Type B pancreatic cell (in vitro differentiated cells): ENCODE data around the gene ZP4. TPM values are rescaled to one million over a fixed set of nuclear protein-coding genes. Genes with fewer than 3 reads are reported as not detected.

ENCODE experiments used
- DNase-seq: peaks from one replicate; pipeline ENCODE4 v3.0.0; 2021; ENCODE audit warnings: mixed read lengths; ENCODE audit not compliant: unreplicated experiment; ENCODE audit errors: extremely low spot score
- H3K27ac Mint-ChIP-seq: 2 replicates; pipeline ENCODE4 v1.8.0; 2021; ENCODE audit warnings: mild to moderate bottlenecking, mixed read lengths
- H3K27me3 Mint-ChIP-seq: 2 replicates; pipeline ENCODE4 v1.8.0; 2021; ENCODE audit warnings: mixed read lengths
- H3K36me3 Mint-ChIP-seq: 2 replicates; pipeline ENCODE4 v1.8.0; 2021; ENCODE audit warnings: mixed read lengths
- H3K4me1 Mint-ChIP-seq: one replicate; pipeline ENCODE4 v1.8.0; 2021; ENCODE audit warnings: mixed read lengths; ENCODE audit not compliant: unreplicated experiment
- H3K4me3 Mint-ChIP-seq: 2 replicates; pipeline ENCODE4 v1.8.0; 2021; ENCODE audit warnings: mild to moderate bottlenecking, mixed read lengths
- H3K9me3 Mint-ChIP-seq: 2 replicates; pipeline ENCODE4 v1.8.0; 2021; ENCODE audit warnings: mixed read lengths
- CTCF ChIP-seq: fragments of 200-600 bp; sonication (generic); conservative IDR thresholded peaks from 2 replicates; pipeline ENCODE4 v1.5.0; 2021; ENCODE audit warnings: antibody characterized with exemption, mild to moderate bottlenecking
- total RNA-seq: library from RNA; stranded (reverse); gene quantifications from 2 replicates; pipeline ENCODE4 v1.2.1, GENCODE V29; 2021; ENCODE audit warnings: low replicate concordance

ZP4 gene
- total RNA-seq, 1 donor from 2014 or later: not detected

DNA sequence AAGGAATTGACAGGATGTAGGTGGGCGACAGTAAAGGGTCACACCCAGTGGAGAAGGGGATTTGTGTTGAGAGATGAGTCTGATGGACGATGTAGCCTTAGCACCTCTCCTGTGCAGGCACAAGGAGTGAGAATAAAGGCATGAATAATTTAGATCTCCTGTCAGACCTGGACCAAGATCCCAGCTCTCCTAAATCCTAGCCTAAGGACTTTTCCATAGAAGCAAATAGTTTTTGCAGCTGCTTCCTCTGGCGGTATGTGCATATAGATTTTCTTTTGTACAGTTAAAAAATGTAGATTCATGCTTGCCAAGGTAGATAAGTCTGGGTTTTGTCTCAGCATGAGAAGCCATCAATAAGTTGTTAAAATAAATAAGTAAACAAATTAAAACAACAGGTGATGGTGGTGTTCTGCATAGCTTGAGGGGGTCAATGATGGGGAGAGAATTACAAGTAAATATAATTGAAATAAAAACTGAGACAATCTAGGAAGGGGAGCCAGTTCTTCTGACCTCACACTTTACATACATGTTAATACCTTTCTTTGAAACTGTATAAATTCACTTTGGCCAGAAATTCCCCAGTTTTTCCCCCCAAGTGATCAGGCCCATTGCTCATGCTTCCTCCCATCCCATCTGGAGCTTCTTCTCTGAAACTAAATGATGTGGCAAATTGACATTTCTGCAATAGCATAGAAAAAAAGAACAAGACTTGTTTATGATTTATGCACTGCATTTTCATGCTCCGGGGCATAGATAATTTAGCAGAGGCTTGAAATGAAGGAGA is 12.4 kb upstream of the ZP4 start:
- H3K27me3 Mint-ChIP-seq: peaks cover 2% of the 10 kb centered on the region
- DNase-seq: no peak
- no peak for TF ChIP-seq CTCF
- no peaks in the 10 kb centered on the region for H3K36me3 Mint-ChIP-seq
- H3K4me1 Mint-ChIP-seq: peaks cover 6% of the 10 kb centered on the region
- no peak overlapping the region for H3K27ac Mint-ChIP-seq
- H3K9me3 Mint-ChIP-seq: no peaks in the 10 kb centered on the region
- H3K4me3 Mint-ChIP-seq: no peak overlapping the region

- peaks cover 6% of the 10 kb centered on the region for H3K4me1 Mint-ChIP-seq
- peak; percentile 72 for TF ChIP-seq CTCF
- no peaks in the 10 kb centered on the region for H3K36me3 Mint-ChIP-seq
- H3K27ac Mint-ChIP-seq: no peak overlapping the region
- H3K27me3 Mint-ChIP-seq: peaks cover 2% of the 10 kb centered on the region
- no peak overlapping the region for H3K4me3 Mint-ChIP-seq
- no peaks in the 10 kb centered on the region for H3K9me3 Mint-ChIP-seq
- DNase-seq: no peak
Observed at GRCh38 chr1:237901299-237901934, 10.7 kb upstream of the ZP4 start.

DNA sequence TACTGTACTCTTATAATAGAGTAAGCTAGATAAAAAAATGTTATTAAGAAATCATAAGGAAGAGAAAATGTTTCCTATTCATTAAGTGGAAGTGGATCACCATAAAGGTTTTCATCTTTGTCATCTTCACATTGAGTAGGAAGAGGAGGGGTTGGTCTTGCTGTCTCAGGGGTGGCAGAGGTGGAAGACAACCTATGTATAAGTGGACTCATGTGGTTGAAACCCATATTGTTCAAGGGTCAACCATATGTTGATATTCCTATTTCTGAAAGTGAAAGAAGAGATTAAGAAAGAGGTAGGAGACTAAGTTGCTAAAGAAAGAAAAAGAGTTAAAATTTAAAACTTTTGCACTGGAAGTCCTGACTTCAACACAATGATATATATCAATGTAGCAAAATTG is 4.9 kb upstream of the ZP4 start:
- TF ChIP-seq CTCF: no peak
- H3K9me3 Mint-ChIP-seq: no peaks in the 10 kb centered on the region
- H3K36me3 Mint-ChIP-seq: no peaks in the 10 kb centered on the region
- DNase-seq: no peak
- H3K27ac Mint-ChIP-seq: no peak overlapping the region
- no peaks in the 10 kb centered on the region for H3K27me3 Mint-ChIP-seq
- no peak overlapping the region for H3K4me3 Mint-ChIP-seq
- no peaks in the 10 kb centered on the region for H3K4me1 Mint-ChIP-seq

DNA sequence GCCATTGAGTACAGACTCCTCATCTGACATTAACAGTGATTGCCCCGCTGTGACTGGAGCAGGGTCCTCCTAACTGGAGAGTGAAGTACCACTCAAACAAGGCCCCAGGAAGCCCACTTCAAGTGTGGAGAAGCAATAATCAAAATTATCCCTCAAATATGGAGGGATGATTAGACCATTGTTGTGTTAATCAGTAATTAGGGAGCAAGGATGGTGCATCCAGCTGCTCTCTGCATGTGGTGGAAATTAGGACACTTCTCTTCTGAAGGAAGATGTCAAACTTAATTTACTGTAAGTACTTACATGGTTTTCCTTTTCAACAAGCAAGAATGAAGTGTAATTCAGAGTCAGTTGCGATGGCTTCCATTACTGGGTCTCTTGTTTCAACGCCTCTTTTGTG is 3.4 kb upstream of the ZP4 start:
- no peak for TF ChIP-seq CTCF
- Mint-ChIP-seq H3K4me3 (no peak overlapping the region), H3K36me3 (no peaks in the 10 kb centered on the region), H3K9me3 (no peaks in the 10 kb centered on the region), H3K27ac (no peak overlapping the region), H3K27me3 (peaks cover 4% of the 10 kb centered on the region), H3K4me1 (no peaks in the 10 kb centered on the region)
- DNase-seq: no peak

- no peaks in the 10 kb centered on the region for H3K36me3 Mint-ChIP-seq
- no peak for TF ChIP-seq CTCF
- no peaks in the 10 kb centered on the region for H3K4me1 Mint-ChIP-seq
- H3K4me3 Mint-ChIP-seq: no peak overlapping the region
- H3K9me3 Mint-ChIP-seq: no peaks in the 10 kb centered on the region
- no peak overlapping the region for H3K27ac Mint-ChIP-seq
- DNase-seq: no peak
- peaks cover 7% of the 10 kb centered on the region for H3K27me3 Mint-ChIP-seq
Observed at GRCh38 chr1:237891979-237892378, 1.3 kb upstream of the ZP4 start.
